ENCODE results near the gene RNF114.
A peak's percentile ranks its signal among the peaks of the same experiment; 100 is the strongest.
"Not testable (repeated sequence)": the region's sequence is repeated elsewhere in the genome, so short reads cannot be mapped to it uniquely, and the experiment has no call there.

RNF114 gene

GRCh38 chr20:49965781-49966305 is 29.6 kb downstream of the RNF114 start:
- DNase-seq: no peak

GRCh38 chr20:49966861-49967260 is 30.7 kb downstream of the RNF114 start:
- DNase-seq: no peak

- no peak for DNase-seq
Observed at GRCh38 chr20:49969234-49969633, 33.0 kb downstream of the RNF114 start.

- DNase-seq: no peak
Observed at GRCh38 chr20:49969946-49970345, 33.7 kb downstream of the RNF114 start.

- DNase-seq: no peak
Observed at GRCh38 chr20:49970498-49970897, 34.3 kb downstream of the RNF114 start.

- DNase-seq: no peak
Observed at GRCh38 chr20:49973981-49974380, 37.8 kb downstream of the RNF114 start.

- DNase-seq: no peak
Observed at GRCh38 chr20:49976542-49976941, 40.3 kb downstream of the RNF114 start.

- DNase-seq: not testable (repeated sequence)
Observed at GRCh38 chr20:49977740-49978139, 41.5 kb downstream of the RNF114 start.

GRCh38 chr20:49978685-49979029 is 42.5 kb downstream of the RNF114 start:
- DNase-seq: no peak

- DNase-seq: peak; percentile 46 to 50
Observed at GRCh38 chr20:49979030-49979832, 43.0 kb downstream of the RNF114 start.

- DNase-seq: no peak
Observed at GRCh38 chr20:49980140-49981008, 44.2 kb downstream of the RNF114 start.

GRCh38 chr20:49981218-49982071 is 45.2 kb downstream of the RNF114 start:
- DNase-seq: no peak

- DNase-seq: no peak
Observed at GRCh38 chr20:49982072-49982345, 45.8 kb downstream of the RNF114 start.

GRCh38 chr20:49982346-49983122 is 46.3 kb downstream of the RNF114 start, which contains the start of gene SNAI1:
Gene SNAI1, plus strand, starts transcription at chr20:49982980. Its CDS starts 80 bp downstream, at chr20:49983060.
- DNase-seq: peak; percentile 66 to 82

- no peak for DNase-seq
Observed at GRCh38 chr20:49983123-49983847, 47.1 kb downstream of the RNF114 start.

GRCh38 chr20:49983848-49984408 is 47.7 kb downstream of the RNF114 start:
- no peak for DNase-seq

- no peak for DNase-seq
Observed at GRCh38 chr20:49984426-49985153, 48.4 kb downstream of the RNF114 start.

GRCh38 chr20:49985157-49985556 is 49.0 kb downstream of the RNF114 start:
- no peak for DNase-seq

GRCh38 chr20:49985617-49986016 is 49.4 kb downstream of the RNF114 start:
- no peak for DNase-seq

GRCh38 chr20:49986049-49986448 is 49.9 kb downstream of the RNF114 start:
- no peak for DNase-seq
